ENCODE measurements around the gene SLC16A9.

GRCh38 chr10:59617996-59618395 lies 91.7 kb downstream of the SLC16A9 start:
- TF ChIP-seq CTCF (IDR thresholded peaks at IDR 0.05 in 2 of 3, conservative IDR thresholded peaks at IDR 0.05 in 1 of 3; ENCODE audit: borderline replicate concordance in 1 of 3, insufficient read depth in 1 of 3, low read depth in 2 of 3, low read length in 2 of 3) (no peak), SRF (IDR thresholded peaks at IDR 0.05; ENCODE audit: low read depth) (no peak), REST (IDR thresholded peaks at IDR 0.05; ENCODE audit: low read depth) (no peak), ATF3 (IDR thresholded peaks at IDR 0.05) (no peak), CBX3 (IDR thresholded peaks at IDR 0.05; ENCODE audit: low read depth) (no peak), SIN3A (IDR thresholded peaks at IDR 0.05; ENCODE audit: low read depth) (no peak), POLR2AphosphoS5 (IDR thresholded peaks at IDR 0.05; ENCODE audit: low read depth, low read length) (no peak), ZBTB33 (IDR thresholded peaks at IDR 0.05; ENCODE audit: extremely low read depth, insufficient replicate concordance, low read length) (no peak), YY1 (IDR thresholded peaks at IDR 0.05; ENCODE audit: extremely low read depth, insufficient replicate concordance, low read depth, low read length) (no peak), JUND (IDR thresholded peaks at IDR 0.05) (no peak), CEBPB (IDR thresholded peaks at IDR 0.05; ENCODE audit: low read depth) (no peak), POLR2A (IDR thresholded peaks at IDR 0.05; ENCODE audit: borderline replicate concordance, extremely low read depth, insufficient read depth, insufficient read length) (no peak), MAX (IDR thresholded peaks at IDR 0.05) (no peak), EZH2phosphoT487 (IDR thresholded peaks at IDR 0.05; ENCODE audit: borderline replicate concordance) (no peak)
